ENCODE measurements around the gene LPP. TPM values are rescaled to one million over a fixed set of nuclear protein-coding genes. Genes with fewer than 3 reads are reported as not detected.

The LPP gene
- total RNA-seq, 5 donors from 2014 or later (not counting 1 experiment from before 2014, with no cell fraction given): 23.8 to 82.6 (median 39.3) TPM

DNA sequence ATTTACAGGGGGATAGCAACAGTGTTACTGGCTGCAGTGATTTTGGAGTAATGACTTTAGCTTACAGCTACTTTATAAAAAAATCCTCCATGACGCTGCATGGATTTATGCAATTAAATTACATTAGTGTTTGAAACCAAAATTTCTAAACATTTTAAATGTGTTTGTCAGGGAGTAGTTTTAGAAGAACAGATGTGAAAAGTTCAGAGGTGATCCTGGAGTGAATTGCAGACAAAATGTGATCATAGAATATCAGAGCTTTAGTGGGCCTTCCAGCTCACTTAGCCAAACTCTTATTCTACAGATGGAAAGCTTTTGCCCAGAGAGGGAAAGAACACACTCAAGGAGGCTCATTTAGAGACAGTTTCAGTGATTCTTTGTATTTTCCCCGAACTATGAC lies 376.3 kb downstream of the LPP start:
- POLR2A ChIA-PET: interaction anchor here in 1 of 2 donors (0.6 kb wide), 1 partner anchor 187 kb away, joined by 3 read pairs; no protein-coding TSS in a partner anchor
- Histone ChIP-seq H3K27ac (ENCODE audit: low read length) (no peak overlapping the region), H3K4me1 (ENCODE audit: control insufficient read depth in 1 of 2, extremely low read depth in 1 of 2, insufficient read depth in 2 of 2, low read length in 2 of 2) (no peaks in the 10 kb centered on the region), H3K36me3 (ENCODE audit: control insufficient read depth in 2 of 2, extremely low read depth in 1 of 2, insufficient read depth in 1 of 2, low read length in 1 of 2) (no peaks in the 10 kb centered on the region), H3K9me3 (no peaks in the 10 kb centered on the region), H3K4me3 (ENCODE audit: control insufficient read depth in 1 of 2, extremely low read depth in 1 of 2, low read length in 1 of 2) (no peak overlapping the region), H3K27me3 (replicated peaks in 1 of 2; ENCODE audit: control insufficient read depth in 2 of 2, extremely low read depth in 1 of 2, insufficient read depth in 2 of 2, low read length in 1 of 2) (no peaks in the 10 kb centered on the region)
- H3K27ac Mint-ChIP-seq: no peak overlapping the region
- no peaks in the 10 kb centered on the region for H3K9me3 Mint-ChIP-seq
- DNase-seq (no peak), ATAC-seq (replicated peaks in 1 of 4) (no peak)
- H3K4me1 Mint-ChIP-seq: peaks cover 0 to 7% (median 3%) of the 10 kb centered on the region in 3 donors
- CTCF ChIA-PET: no interaction called here
- H3K36me3 Mint-ChIP-seq: peaks cover 53% of the 10 kb centered on the region
- H3K27me3 Mint-ChIP-seq: no peaks in the 10 kb centered on the region
- H3K4me3 Mint-ChIP-seq: no peak overlapping the region
- WGBS (ENCODE audit: insufficient coverage): no CpG with 5 or more reads among the region's 2 CpGs

DNA sequence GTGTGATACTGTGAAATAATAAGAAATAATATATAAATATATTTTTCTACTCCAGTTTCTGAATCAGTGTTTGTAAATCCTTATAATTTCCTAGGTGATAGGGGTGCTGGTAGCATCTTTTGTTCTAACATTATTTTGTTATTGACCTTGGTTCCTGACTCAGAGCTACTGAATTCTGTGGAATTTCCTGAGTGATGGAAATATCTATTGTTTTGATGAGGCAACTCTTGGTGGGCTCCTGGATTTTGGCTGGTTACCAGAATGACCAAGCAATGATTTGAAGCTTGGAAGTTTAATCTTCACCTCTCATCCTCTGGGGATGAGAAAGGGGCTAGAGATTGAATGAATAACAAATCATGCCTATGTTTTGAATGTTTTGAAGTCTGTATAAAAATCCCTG lies 377.3 kb downstream of the LPP start:
- Histone ChIP-seq H3K27me3 (replicated peaks in 1 of 2; ENCODE audit: control insufficient read depth in 2 of 2, extremely low read depth in 1 of 2, insufficient read depth in 2 of 2, low read length in 1 of 2) (no peaks in the 10 kb centered on the region), H3K4me3 (ENCODE audit: control insufficient read depth in 1 of 2, extremely low read depth in 1 of 2, low read length in 1 of 2) (no peak overlapping the region), H3K9me3 (no peaks in the 10 kb centered on the region), H3K4me1 (ENCODE audit: control insufficient read depth in 1 of 2, extremely low read depth in 1 of 2, insufficient read depth in 2 of 2, low read length in 2 of 2) (no peaks in the 10 kb centered on the region), H3K36me3 (ENCODE audit: control insufficient read depth in 2 of 2, extremely low read depth in 1 of 2, insufficient read depth in 1 of 2, low read length in 1 of 2) (no peaks in the 10 kb centered on the region), H3K27ac (ENCODE audit: low read length) (no peak overlapping the region)
- no peak overlapping the region for H3K4me3 Mint-ChIP-seq
- no peak overlapping the region for H3K27ac Mint-ChIP-seq
- H3K4me1 Mint-ChIP-seq: peaks cover 0 to 7% (median 3%) of the 10 kb centered on the region in 3 donors
- ChIA-PET CTCF (interaction anchor here in 1 of 2 donors (0.7 kb wide), 1 partner anchor 538 kb away, joined by 3 read pairs; no protein-coding TSS in a partner anchor), POLR2A (no interaction called here)
- no peaks in the 10 kb centered on the region for H3K9me3 Mint-ChIP-seq
- no peak for ATAC-seq (replicated peaks in 1 of 4)
- DNase-seq: no peak
- no peaks in the 10 kb centered on the region for H3K27me3 Mint-ChIP-seq
- peaks cover 43% of the 10 kb centered on the region for H3K36me3 Mint-ChIP-seq

DNA sequence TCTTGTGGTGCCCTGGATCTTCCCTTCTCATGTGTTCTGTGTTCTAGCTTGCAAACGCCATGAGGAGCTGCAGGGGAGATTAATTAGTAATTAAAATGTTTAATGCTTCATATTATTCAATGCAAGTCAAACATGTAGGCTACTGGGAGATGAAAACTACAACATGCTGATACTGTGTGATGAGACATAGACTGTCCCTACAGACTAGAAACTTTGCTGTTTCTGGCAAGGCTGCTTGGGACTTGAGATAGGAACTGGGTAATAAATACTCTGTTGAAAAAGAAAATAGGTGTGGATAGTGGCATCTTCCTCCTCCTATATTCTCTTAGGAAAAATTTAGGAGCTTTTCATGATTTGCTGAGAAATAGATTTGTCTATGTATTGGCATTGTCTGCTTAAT lies 379.2 kb downstream of the LPP start:
- H3K4me3 Mint-ChIP-seq: no peak overlapping the region

DNA sequence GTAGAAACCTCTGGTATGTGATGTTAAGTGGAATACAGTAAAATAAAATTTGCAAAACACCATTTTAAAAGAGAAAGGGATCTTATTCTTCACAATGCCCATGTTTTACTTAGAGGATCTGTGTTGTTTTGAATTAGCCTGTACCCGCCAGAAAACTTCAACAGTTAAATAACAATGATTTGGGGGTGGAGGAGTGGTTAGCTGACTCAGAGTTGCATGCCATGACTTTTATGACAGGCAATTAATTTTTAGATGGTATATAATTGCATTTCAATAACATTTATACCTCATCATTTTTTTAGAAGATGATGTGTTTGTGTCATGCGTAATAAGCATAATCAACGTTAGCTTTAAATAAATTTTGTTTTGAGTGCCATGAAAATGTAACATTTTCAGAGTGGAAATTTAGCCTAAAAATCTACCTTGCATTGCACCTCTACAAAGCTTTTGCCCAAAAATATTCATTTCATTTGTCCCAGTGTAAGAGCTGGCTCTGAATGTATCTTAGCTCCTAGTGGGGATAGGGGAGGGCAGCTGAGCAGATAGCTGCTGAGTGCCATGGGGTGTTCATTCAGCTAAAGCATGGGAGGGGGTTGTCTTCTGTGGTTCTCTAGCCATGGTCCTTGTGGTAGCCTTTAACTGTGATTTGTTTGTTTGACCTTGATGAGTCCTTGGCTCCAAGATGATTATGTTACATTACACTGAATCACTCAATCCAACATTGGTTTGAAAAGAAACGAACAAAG lies 379.8 kb downstream of the LPP start:
- H3K9me3 ChIP-seq: no peaks in the 10 kb centered on the region
- H3K4me3 ChIP-seq (ENCODE audit: control insufficient read depth in 1 of 2, extremely low read depth in 1 of 2, low read length in 1 of 2): no peak overlapping the region
- H3K4me3 Mint-ChIP-seq: no peak overlapping the region
- no peak overlapping the region for H3K27ac ChIP-seq (ENCODE audit: low read length)
- peaks cover 35% of the 10 kb centered on the region for H3K36me3 Mint-ChIP-seq
- no peaks in the 10 kb centered on the region for H3K36me3 ChIP-seq (ENCODE audit: control insufficient read depth in 2 of 2, extremely low read depth in 1 of 2, insufficient read depth in 1 of 2, low read length in 1 of 2)
- ATAC-seq (replicated peaks in 1 of 4) (no peak), DNase-seq (no peak)
- CTCF ChIA-PET: no interaction called here
- H3K27me3 Mint-ChIP-seq: no peaks in the 10 kb centered on the region
- H3K27ac Mint-ChIP-seq: no peak overlapping the region
- WGBS (ENCODE audit: insufficient coverage): no CpG with 5 or more reads among the region's 4 CpGs
- POLR2A ChIA-PET: interaction anchor here in 1 of 2 donors (0.6 kb wide), 1 partner anchor 302 kb away, joined by 5 read pairs; no protein-coding TSS in a partner anchor
- no peaks in the 10 kb centered on the region for H3K27me3 ChIP-seq (replicated peaks in 1 of 2; ENCODE audit: control insufficient read depth in 2 of 2, extremely low read depth in 1 of 2, insufficient read depth in 2 of 2, low read length in 1 of 2)
- no peaks in the 10 kb centered on the region for H3K4me1 ChIP-seq (ENCODE audit: control insufficient read depth in 1 of 2, extremely low read depth in 1 of 2, insufficient read depth in 2 of 2, low read length in 2 of 2)
- peaks cover 0 to 8% (median 3%) of the 10 kb centered on the region in 3 donors for H3K4me1 Mint-ChIP-seq
- no peaks in the 10 kb centered on the region for H3K9me3 Mint-ChIP-seq

More for the DNA sequence above, 379.2 kb downstream of the LPP start:
- H3K27ac ChIP-seq (ENCODE audit: low read length): no peak overlapping the region
- CTCF ChIA-PET: no interaction called here
- DNase-seq (no peak), ATAC-seq (replicated peaks in 1 of 4) (no peak)
- H3K27me3 ChIP-seq (replicated peaks in 1 of 2; ENCODE audit: control insufficient read depth in 2 of 2, extremely low read depth in 1 of 2, insufficient read depth in 2 of 2, low read length in 1 of 2): no peaks in the 10 kb centered on the region
- no peaks in the 10 kb centered on the region for H3K4me1 ChIP-seq (ENCODE audit: control insufficient read depth in 1 of 2, extremely low read depth in 1 of 2, insufficient read depth in 2 of 2, low read length in 2 of 2)
- no peaks in the 10 kb centered on the region for H3K9me3 ChIP-seq
- WGBS (ENCODE audit: insufficient coverage): no CpG with 5 or more reads among the region's 1 CpG
- no peak overlapping the region for H3K4me3 ChIP-seq (ENCODE audit: control insufficient read depth in 1 of 2, extremely low read depth in 1 of 2, low read length in 1 of 2)
- H3K27ac Mint-ChIP-seq: no peak overlapping the region
- H3K27me3 Mint-ChIP-seq: no peaks in the 10 kb centered on the region
- H3K36me3 ChIP-seq (ENCODE audit: control insufficient read depth in 2 of 2, extremely low read depth in 1 of 2, insufficient read depth in 1 of 2, low read length in 1 of 2): no peaks in the 10 kb centered on the region
- no peaks in the 10 kb centered on the region for H3K9me3 Mint-ChIP-seq
- H3K36me3 Mint-ChIP-seq: peaks cover 39% of the 10 kb centered on the region
- peaks cover 0 to 8% (median 3%) of the 10 kb centered on the region in 3 donors for H3K4me1 Mint-ChIP-seq
- POLR2A ChIA-PET: no interaction called here

DNA sequence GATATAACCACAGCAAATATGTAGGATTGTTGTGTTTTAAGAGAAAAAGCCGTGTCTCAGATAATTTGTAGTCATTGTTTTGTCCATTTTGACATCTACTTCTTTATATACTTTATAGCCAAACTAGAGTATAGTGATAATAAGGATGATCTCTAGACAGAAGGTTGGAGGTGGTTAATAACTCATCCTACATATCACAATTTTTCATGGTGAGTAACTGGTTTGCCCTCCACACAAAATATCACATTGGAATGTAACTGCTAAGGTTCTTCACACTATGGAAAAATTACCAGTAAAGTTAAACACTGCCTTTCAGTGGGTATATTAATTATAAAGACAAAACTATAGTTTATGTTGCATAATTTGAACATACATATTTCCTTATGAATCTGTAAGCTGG lies 380.7 kb downstream of the LPP start:
- Histone ChIP-seq H3K36me3 (ENCODE audit: control insufficient read depth in 2 of 2, extremely low read depth in 1 of 2, insufficient read depth in 1 of 2, low read length in 1 of 2) (no peaks in the 10 kb centered on the region), H3K9me3 (no peaks in the 10 kb centered on the region), H3K4me1 (ENCODE audit: control insufficient read depth in 1 of 2, extremely low read depth in 1 of 2, insufficient read depth in 2 of 2, low read length in 2 of 2) (no peaks in the 10 kb centered on the region), H3K27me3 (replicated peaks in 1 of 2; ENCODE audit: control insufficient read depth in 2 of 2, extremely low read depth in 1 of 2, insufficient read depth in 2 of 2, low read length in 1 of 2) (no peaks in the 10 kb centered on the region), H3K4me3 (ENCODE audit: control insufficient read depth in 1 of 2, extremely low read depth in 1 of 2, low read length in 1 of 2) (no peak overlapping the region), H3K27ac (ENCODE audit: low read length) (no peak overlapping the region)
- H3K4me3 Mint-ChIP-seq: no peak overlapping the region
- peaks cover 35% of the 10 kb centered on the region for H3K36me3 Mint-ChIP-seq
- H3K27ac Mint-ChIP-seq: no peak overlapping the region
- no peaks in the 10 kb centered on the region for H3K9me3 Mint-ChIP-seq
- ChIA-PET POLR2A (interaction anchor here in 1 of 2 donors (0.6 kb wide), 1 partner anchor 303 kb away, joined by 5 read pairs; no protein-coding TSS in a partner anchor), CTCF (no interaction called here)
- H3K4me1 Mint-ChIP-seq: peaks cover 3 to 8% (median 5%) of the 10 kb centered on the region in 3 donors
- WGBS (ENCODE audit: insufficient coverage): no CpG with 5 or more reads among the region's 1 CpG
- no peaks in the 10 kb centered on the region for H3K27me3 Mint-ChIP-seq
- DNase-seq (no peak), ATAC-seq (replicated peaks in 1 of 4) (no peak)

DNA sequence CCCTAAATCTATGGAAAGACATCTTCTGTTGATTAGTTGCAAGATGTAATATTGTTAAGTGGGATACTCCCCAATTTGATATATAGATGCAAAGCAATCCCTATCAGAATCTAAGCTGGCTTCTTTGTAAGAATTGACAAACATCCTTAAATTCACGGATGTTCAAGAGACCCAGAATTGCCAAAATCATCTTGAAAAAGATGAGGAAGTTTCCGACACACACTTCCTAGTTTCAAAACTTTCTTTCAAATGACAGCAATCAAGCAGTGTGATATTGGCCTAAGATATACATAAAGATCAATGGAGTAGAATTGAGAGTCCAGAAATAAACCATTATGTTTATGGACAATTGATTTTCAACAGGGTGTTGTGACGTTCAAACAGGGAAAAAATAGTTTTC lies 383.6 kb downstream of the LPP start:
- no peaks in the 10 kb centered on the region for H3K9me3 Mint-ChIP-seq
- H3K4me1 Mint-ChIP-seq: peaks cover 2 to 16% (median 13%) of the 10 kb centered on the region in 3 donors
- ChIA-PET POLR2A (no interaction called here), CTCF (no interaction called here)
- H3K4me3 Mint-ChIP-seq: no peak overlapping the region
- no peak overlapping the region for H3K4me3 ChIP-seq (ENCODE audit: control insufficient read depth in 1 of 2, extremely low read depth in 1 of 2, low read length in 1 of 2)
- no peak overlapping the region for H3K27ac ChIP-seq (ENCODE audit: low read length)
- no peak overlapping the region for H3K27ac Mint-ChIP-seq
- peaks cover 30% of the 10 kb centered on the region for H3K36me3 Mint-ChIP-seq
- no peaks in the 10 kb centered on the region for H3K27me3 Mint-ChIP-seq
- no peak for DNase-seq
- WGBS (ENCODE audit: insufficient coverage): no CpG with 5 or more reads among the region's 3 CpGs
- H3K4me1 ChIP-seq (ENCODE audit: control insufficient read depth in 1 of 2, extremely low read depth in 1 of 2, insufficient read depth in 2 of 2, low read length in 2 of 2): peaks cover 0 to 4% of the 10 kb centered on the region in 2 experiments
- no peaks in the 10 kb centered on the region for H3K9me3 ChIP-seq
- H3K36me3 ChIP-seq (ENCODE audit: control insufficient read depth in 2 of 2, extremely low read depth in 1 of 2, insufficient read depth in 1 of 2, low read length in 1 of 2): no peaks in the 10 kb centered on the region
- H3K27me3 ChIP-seq (replicated peaks in 1 of 2; ENCODE audit: control insufficient read depth in 2 of 2, extremely low read depth in 1 of 2, insufficient read depth in 2 of 2, low read length in 1 of 2): no peaks in the 10 kb centered on the region
- no peak for ATAC-seq (replicated peaks in 1 of 4)

Measured in T-cell (primary cell).